NCI-H1105 treated with DMSO at 0.1 percent for 48 hours (cell line): Measurements from ENCODE around the gene CTNNA3.
A peak's percentile ranks its signal among the peaks of the same experiment; 100 is the strongest.

ENCODE experiments used
- DNase-seq: peaks from one replicate; lab custom pipeline; 2025; lab: John Stamatoyannopoulos, UW

The CTNNA3 gene

DNA sequence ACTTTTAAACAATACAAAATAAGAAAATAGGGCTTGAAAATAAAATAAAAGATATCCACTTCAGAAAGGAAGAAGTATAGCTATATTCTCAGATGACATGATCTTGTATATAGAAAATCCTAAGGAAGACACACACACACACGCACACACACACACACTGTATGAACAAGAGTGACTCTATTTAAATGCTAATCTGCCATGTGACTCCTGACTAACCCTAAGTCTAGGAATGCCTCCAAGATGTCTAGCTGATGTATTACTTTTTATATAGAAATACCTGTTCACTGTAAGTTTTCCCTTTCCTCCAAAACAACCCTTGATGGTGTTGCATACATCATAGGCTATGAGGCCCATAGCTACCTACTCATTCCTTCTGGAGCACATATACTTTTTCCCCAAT, 943.3 kb downstream of the CTNNA3 start:
- DNase-seq = no peak

DNA sequence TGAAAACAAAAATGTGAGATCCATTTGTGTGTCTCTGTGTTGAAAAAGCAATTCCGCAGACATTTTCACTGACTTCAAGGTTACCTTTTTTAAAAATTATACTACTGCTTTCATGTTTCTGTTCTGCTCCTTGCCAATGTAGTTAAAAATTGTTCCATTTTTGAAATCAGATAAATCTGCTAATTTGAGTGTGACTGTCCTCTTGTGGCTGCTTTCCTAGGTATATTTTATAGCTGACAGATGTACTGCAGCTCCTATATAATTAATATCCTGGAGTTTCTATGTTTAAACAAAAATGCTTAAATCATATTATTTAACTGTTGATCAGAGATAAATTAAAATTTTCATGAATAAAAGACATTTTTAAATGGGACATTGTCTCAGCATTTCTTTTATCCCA, 947.8 kb downstream of the CTNNA3 start:
- no peak for DNase-seq

DNA sequence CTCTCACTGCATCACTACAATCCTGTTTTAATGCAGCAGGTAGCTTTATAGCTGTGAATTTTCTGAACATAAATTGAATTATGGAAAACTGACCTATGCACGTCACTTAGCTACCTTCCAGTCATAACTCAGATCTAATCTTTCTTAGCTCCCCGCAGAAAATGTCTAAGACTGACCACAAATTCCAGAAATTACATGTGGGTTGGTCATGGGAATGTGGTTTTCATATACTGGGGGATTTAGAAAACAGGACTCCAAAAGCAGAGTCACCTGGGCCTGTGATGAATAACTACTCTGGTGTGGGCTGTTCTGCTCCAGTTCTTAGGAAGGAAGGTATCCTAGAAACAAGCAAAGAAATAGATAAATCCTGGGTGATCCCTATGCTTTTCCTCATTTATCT, 948.5 kb downstream of the CTNNA3 start:
- DNase-seq = no peak

DNA sequence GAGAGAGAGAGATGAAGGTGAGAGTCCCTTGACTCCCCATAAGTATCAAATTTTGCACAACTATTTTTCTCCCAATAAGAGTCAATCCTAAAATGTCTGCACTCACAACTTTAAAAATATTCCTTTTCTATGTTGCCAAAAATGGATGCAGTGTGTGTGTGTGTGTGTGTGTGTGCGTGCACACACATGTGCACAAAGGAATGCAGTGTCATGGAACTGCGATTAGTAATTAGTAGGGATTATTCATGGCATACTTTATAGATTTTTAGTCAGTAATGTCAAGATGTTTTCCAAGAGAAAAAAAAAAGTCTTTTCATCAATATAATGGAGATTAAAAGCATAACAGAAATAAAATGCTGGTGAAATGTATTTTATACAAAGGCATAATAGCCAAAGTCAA, 949.3 kb downstream of the CTNNA3 start:
- no peak for DNase-seq

DNA sequence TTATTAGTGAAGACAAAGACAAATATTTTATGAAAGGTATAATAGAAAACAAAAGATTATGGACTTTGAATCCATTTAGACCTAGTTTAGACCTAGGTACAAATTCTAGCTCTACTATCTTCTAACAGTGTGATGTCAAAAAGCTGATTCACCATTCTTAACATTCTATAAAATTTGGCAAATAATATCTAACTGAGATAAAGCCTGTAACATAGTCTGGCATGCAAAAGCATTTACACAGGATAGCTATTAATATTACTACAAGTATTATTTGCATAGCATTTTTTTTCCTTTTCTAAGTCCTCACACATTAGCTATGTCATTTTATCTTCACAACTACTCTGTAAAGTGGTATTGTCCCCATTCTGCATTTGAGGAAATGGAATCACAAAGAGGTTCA, 949.7 kb downstream of the CTNNA3 start:
- DNase-seq = no peak

DNA sequence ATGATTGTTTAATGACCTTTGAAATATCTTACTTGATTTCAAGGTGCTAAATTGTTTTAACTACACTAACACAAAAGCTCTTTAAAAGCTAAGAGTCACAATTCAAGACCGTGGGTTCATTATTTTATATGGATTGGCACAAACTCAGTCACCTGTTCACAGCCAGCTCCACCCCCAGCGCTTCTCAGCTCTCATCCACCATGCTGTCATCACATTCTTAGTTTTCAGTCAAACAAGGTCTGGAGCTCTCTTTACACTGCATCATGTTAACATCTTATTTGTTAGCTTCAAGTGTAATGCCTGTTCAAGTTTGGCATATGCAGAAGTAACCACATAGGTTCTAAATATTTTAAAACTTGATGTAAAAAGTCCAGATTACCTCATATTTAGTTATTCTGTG, 951.1 kb downstream of the CTNNA3 start:
- DNase-seq = no peak

DNA sequence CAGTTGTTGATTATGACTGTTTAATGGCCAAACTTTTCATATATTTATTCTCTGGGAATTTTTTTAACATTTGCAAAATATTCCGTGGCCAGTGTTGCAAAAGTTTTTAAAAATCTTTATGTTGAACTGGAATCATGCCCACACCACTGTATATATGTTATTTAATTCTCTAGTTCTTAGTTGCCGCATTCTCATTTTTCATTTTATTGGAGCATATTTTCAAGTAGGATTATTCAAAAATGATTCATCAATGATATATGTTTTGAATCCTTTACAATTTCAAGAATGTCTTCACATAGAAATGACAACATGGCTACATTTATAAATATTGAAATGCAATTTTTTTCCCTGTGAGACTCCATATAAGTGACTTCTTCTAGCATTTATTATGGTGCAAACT, 958.8 kb downstream of the CTNNA3 start:
- DNase-seq = no peak

DNA sequence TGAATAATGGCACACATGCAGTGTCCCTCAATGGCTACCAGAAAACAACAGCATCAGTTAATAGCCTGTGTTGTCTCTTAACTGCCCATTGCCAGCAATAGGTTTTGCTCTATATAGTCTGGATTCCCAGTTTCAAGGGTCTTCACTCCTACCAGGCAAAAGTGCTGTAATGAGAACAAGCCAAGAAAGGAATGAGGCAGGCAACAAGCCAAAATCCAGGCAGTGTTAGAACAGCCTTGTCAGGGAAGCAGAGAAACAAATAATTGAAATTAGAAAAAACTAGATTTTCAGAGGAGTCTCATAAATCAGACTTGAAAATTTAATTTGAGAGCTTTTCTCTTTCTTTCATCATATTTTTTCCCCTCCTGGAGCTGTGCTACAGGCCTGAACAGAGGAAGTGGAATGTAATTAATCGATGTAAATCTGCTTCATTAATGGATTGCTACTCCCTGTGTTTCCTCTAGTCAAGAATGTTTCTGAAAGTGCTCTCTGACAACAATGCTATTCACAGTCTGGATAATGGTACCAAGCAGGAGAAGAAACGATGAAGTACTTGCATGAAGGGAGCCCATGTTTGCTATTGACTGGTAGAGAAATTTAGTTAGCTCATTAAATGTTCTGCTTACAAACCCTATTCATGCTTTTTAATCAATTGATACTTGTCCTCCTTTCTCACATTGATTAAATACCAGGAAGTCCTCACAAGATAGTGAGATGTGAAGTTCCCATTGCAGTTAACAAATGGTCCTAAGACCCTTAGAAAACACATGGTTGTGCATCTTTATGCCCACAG, 972.2 kb downstream of the CTNNA3 start:
- no peak for DNase-seq

DNA sequence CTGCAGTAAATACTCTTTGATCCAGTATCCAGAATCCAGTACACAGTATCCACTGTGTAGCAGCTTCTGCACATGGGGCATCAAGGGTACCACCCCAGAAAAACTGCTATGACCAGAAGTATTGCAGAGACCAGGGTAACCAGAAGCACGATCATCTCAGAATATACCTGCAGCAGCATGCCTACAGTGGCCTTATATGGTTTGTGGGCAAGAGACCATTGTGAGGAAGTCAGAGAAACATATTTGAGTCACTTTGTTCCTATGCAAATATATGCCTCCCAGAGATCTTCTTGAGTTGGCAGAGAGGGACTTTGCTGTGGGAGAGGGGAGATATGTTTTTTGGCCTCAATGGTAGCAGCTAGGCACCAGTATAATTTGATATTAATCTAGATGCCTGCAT, 976.5 kb downstream of the CTNNA3 start:
- DNase-seq = no peak

DNA sequence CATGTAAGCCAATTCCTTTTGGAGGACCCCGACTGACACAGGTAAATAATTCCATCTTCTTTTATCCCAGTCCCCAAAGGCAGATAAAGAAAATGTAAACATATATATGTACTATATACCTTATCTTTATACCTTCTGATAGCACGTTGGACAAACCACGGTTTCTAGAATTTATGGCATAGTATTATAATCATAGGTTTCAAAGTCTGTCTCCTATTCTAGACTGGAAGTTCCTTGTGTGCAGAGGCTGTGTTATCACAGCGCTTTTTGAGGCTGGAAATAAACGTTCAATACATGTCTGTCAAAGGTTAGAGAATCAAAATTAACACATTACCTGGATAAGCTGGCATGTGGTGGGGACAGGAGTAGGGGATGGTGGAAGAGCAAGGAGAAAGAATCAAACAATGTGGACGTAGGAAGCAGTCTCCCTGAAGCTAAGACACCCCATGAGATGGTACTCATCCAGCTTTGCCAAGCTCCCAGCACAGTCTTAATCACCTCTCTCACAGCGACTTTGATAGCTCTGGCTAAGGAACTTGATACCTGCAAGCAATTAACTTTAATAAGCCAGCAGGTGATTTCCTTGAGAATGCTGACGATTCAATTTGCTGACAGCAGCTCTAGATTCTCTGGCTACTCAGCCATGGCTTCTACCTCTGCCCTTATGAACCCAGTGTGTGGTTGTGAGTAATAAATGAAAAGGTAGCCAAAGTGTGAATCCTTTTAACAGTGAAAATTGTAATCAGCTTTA, 978.6 kb downstream of the CTNNA3 start:
- DNase-seq = peak; percentile 27

DNA sequence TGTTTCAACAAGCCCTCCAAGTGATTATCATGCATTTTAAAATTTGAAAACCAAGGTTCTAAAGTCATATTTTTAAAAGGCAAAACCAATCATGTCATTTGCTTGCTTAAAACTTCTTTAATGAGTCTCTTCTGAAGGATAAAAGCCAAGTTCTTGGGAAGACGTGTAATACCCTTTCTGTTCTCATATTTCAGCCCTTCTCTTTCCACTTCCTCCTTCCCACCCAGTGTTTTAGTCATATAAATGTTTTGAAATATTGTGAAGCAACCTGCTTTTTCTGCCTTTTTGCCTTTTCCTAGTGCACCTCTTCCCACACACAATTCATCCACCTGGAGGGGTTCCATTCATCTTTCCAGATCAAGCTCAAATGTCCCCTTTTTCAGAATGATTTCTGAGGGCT, 981.3 kb downstream of the CTNNA3 start:
- no peak for DNase-seq

DNA sequence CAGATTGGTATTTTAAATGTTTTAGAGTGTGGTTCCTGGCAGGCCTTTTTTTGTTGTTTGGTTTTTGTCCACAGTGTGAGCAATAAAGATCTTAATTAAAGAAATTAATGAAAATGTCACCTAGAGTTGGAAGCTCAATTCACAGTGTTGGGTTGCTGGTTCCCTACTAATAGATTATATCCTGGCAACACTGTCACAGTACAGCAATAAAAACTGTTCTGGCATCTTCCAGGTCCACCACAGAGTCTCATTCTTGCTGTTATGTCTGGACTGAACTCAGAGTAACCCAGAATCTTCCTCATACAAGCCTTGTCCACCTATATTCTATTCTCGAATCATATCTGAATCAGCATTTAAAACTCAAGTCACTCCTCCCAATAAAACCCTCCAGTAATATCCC, 982.6 kb downstream of the CTNNA3 start:
- DNase-seq = no peak

DNA sequence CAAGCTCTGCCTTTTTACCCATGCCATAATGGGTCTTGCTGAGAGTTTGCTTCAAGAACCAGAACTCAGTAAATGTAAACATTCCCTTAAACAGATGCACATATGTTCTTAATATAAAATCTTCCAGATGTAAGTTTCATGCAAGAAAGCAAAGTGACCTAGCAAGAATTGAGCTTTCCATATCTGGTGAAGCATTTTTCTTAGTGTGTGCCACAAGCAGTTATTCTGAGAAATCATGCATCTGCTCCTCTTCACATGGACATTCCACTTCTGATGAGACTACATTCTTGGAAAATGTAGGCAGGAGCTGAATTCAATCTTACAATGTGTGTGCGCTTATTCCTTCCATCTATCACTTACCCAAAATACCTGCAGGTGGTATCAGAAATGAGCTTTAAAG, 997.9 kb downstream of the CTNNA3 start:
- no peak for DNase-seq

DNA sequence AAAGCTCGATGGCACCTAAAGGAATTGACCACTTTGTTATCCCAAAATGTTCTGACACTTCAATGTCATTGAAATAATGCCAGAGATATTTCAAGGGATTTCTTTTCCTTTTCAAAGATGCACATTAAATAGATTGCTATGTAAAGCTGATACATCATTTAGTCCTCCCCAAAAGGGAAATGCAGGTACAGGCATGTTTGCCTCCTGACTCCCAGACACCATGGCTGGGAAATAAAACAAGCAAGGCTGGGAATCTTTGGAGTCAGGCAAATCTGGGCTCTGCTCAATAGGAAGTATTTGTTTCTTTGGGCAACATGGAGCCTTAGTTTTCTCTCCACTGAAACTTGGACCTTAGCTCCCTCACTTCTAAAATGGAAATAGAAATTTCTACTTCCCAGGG, 1000.9 kb downstream of the CTNNA3 start:
- no peak for DNase-seq

DNA sequence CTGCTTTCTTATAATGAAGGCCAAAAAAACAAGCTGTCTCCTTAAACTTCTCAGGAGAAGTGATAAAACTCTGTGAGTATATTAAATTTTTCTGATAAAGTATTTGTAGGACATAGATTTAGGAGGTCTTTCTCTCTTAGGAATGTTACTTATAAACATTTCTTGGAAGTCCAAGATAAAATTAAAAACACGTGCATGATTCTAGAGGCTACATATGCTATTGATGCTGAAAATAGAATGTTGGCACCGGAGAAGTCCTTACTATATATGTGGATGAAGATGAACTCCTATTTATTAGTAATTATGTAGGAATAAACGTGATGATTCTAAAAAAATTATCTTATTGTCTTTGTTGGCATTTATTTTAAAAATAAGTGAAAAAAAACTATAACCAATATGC, 1011.4 kb downstream of the CTNNA3 start:
- DNase-seq = no peak

DNA sequence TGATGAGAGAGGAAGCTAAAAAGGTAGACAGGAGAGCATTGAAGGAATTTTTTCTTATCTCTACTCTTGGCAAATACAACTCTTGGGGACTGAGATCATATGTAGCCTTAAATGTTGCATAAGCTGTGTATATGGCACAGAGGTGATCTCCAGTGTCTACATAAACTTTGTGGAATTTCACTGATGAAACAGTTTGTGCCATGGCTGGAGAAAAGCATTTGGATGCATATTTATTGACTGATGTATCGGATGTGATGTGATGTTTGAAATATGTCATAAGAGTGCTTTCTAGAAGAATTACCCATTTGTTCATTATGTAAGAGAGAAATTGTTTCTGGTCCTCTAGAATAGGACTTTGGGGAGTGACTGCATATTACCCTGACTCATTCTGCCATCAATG, 1015.1 kb downstream of the CTNNA3 start:
- no peak for DNase-seq

DNA sequence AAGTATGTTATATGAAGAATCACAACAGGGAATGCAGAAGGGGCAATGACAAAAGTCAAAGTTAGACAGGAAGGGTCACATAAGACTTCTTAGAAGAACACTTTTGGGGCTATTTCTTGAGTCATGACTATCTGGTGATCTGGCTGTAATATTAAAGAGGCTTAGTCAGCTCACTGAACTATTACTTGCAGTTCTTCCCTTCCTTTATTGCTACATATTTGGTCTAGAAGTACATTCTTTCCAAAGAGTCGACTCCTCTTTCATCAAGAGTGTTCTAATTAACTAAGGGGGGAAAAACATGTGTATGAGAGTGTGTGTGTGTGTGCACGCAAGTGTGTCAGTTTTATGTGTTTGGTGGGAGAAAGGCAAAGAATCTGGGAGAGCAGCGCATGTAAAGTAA, 1017.5 kb downstream of the CTNNA3 start:
- no peak for DNase-seq

DNA sequence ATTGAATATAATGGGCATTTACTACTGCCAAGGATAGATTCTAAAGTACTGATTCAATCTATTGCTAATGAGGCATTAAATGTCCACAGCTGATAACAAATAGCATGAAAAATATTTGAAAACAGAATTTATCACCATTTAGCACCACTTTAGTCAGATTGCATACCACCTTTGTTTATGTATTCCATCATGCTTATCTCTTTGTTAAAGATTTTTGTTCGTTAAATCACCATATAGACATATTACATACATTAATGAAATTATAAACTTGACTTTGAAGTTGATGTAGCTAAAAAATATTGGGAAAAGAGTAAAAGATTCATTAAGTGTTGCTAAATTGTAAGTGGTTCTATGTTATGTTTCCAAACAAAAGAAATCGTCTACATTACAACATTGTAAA, 1022.9 kb downstream of the CTNNA3 start:
- DNase-seq = no peak

DNA sequence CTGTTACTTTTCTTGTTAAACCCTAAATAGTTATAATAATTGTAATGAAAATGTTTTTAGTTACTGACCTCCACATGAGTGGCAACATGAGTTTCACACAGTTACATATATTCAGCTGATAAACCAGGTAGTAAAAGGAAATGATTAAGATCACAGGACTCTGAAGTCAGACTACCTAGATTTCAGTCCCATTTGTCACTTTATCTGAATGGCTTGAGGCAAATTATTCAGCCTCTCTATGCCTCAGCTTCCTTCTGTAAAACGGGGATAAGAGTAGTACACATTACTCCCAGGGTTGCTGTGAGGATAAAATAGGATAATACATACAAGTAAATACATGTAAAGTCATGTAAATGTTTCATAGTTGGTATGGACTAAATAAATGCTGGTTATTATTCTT, 1024.4 kb downstream of the CTNNA3 start:
- no peak for DNase-seq

DNA sequence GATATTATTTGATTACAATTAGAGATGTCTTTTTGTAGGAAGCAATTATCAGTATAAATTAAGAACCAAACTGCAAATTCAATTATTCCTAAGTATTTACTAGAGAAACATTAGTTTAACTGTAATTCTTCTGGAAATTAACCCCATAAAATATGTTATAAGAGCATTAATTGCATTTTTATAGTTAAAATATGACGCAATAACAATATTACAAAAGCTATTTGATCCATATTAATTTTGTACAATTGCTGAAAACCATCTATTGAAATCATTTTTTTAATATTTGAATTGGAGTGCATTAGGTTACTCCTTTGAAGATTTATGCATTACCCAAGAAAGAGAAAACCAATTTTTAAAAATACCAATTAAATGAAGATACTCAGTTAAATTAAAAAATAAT, 1024.9 kb downstream of the CTNNA3 start:
- no peak for DNase-seq

DNA sequence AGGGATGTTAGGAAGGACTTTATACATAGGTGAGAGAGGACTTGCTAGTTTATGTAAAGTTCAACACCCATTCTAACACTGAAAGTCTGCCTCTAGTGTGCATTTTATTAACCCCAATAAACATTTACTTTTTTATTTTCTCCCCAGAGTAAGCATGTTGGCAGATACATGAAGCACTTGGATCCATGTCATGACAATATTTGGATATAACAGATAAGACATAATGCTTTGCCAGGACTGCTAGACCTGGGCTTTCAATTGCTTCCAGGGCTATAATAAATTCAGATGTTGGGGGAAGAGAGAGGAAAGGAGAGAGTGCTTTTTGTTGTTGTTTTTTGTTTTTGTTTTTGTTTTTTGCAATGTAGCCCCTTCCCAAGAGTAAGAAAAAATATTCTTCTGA, 1039.5 kb downstream of the CTNNA3 start:
- no peak for DNase-seq

DNA sequence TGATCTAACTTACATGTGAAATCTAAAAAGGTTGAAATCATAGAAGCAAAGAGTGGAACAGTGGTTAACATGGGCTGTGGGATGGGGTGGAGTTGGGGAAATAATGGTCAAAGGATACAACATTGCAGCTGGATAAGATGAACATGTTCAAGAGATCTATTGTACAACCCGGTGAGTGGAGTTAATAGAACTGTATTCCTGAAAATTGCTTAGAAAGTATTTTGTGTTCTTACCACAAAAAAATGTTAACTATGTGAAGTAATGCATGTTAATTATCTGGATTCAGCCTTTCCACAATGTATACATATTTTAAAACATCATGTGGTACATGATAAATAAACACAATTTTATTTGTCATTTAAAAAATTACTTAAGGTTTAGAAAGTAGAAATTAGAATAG, 1041.1 kb downstream of the CTNNA3 start:
- no peak for DNase-seq

DNA sequence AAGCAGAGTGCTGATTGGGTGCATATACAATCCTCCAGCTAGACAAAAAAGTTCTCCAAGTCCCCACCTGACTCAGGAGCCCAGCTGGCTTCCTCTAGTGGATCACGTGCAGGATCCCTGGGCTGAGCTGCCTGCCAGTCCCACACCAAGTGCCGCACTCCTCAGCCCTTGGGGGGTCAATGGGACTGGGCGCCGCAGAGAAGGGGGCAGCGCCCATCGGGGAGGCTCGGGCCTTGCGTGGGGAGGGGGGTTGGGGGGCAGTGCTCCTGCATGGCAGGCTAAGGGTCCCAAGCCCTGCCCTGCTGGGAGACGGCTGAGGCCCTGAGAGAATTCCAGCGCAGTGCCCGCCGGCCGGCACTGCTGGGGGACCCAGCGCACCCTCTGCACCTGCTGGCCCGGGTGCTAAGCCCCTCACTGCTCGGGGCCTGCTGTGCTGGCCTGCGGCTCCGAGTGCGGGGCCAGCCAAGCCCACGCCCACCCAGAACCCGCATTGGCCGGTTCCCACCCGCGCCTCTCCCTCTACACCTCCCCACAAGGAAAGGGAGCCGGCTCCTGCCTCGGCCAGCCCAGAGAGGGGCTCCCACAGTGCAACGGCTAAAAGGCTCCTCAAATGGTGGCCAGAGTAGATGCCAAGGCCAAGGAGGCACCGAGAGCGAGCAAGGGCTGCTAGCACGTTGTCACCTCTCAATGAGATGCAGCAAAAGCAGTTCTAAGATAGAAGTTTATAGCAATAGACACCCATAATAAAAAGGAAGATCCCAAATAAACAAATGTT, 1044.5 kb downstream of the CTNNA3 start:
- DNase-seq = no peak
